Ecto neural progenitor cell (in vitro differentiated cells): Measurements from ENCODE around the gene SCUBE1.

Experiments
- DNase-seq: peaks from one replicate; pipeline ENCODE4 v3.0.0-alpha.2; 2018; ENCODE audit warnings: low spot score

SCUBE1 gene

DNA sequence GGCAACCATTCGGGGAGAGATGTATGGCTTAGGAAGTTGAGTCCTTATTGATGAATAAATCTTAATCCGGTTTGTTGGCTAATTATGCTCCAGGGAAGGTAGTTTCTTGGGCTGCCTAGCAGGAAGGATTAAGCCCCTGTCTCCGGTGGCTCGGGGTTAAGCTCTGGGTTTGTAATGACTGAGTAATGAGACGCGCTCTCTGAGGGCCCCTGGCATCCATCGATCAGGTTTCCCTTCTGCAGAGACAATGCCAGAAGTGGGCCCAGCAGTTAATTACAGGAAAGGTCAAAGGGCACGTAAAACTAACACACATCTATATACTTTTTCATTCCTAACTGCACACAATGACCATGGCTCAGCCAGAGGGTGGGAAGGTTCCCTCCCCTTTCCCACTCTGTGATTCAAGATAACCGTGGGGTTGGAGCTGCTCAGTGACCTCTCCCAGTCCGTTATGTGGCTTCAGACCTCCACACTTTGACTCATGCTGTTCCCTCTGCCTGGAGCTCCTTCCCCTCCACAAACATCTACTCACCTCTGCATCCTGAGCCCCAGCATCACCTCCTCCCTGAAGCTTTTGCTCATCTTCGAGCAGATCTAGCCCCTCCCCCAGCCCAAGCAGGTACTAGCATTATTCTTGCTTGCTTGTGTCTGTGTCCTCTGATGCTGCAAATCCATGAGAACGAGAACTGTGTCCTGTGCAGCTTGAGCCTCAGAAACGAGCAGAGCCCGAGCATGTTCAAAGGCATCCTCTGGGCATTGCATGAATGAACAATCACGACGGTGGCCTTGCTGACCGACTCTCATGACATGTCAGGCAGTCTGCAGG is 16.6 kb downstream of the SCUBE1 start:
- peak; percentile 76 for DNase-seq

- no peak for DNase-seq
Measured at GRCh38 chr22:43325176-43325575, 18.0 kb downstream of the SCUBE1 start.

- DNase-seq: no peak
Measured at GRCh38 chr22:43320943-43321900, 21.9 kb downstream of the SCUBE1 start.

GRCh38 chr22:43319661-43320486 is 23.3 kb downstream of the SCUBE1 start:
- no peak for DNase-seq

GRCh38 chr22:43317239-43317638 is 25.9 kb downstream of the SCUBE1 start:
- DNase-seq: no peak

DNA sequence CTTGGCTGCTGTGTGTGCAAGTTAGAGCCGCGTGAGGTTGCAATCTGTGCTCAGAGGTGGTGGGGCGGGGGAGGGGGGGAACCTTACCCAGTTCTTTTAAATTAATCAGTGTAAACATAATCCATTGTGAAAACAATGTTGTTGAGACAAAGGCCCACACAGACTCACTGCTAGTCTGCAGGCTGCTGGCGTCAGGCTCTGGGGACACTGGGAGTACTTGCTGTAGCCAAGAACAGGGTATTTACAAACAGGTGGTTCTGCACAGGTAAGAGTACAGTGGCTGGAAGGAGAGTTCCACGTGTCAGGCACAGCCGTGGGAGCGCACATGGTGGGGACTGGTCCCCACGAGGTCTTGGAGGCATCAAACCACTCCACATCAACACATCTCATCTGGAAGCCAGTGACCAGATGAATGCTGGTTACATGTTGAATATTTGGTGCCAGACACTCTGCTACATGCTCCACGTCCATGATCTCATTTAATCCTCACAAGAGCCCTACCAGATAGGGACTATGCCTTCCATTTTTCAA is 27.4 kb downstream of the SCUBE1 start:
- DNase-seq: no peak

- DNase-seq: no peak
Measured at GRCh38 chr22:43314611-43315010, 28.6 kb downstream of the SCUBE1 start.

DNA sequence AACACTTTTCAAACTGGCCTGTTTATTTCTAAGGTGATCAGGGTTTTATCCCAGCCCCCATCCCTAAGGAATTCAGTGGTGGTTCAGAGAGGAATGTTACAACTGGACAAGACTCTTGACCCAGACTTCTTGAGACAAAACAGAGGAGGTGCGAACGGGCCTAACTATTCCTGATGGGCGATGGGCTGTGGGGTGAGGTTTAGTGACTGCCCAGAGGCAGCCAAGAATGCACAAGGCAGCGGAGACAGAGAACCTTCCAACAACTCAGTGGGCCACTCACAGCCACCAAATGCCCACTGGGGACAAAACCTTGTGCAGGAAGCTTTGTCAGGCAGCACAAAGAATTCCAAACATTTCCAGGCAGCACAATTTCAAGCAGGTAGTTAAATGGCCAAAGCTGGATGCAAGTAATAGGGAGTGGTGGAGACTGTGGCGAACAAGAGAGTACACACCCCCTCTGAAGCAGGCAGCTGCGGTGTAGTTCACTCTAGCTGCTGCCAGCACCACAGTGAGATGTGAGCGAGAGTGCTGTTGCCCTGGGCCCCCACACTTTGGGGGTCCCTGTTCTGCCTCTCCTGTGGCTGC is 29.2 kb downstream of the SCUBE1 start:
- no peak for DNase-seq

- no peak for DNase-seq
Measured at GRCh38 chr22:43313244-43313889, 29.8 kb downstream of the SCUBE1 start.

DNA sequence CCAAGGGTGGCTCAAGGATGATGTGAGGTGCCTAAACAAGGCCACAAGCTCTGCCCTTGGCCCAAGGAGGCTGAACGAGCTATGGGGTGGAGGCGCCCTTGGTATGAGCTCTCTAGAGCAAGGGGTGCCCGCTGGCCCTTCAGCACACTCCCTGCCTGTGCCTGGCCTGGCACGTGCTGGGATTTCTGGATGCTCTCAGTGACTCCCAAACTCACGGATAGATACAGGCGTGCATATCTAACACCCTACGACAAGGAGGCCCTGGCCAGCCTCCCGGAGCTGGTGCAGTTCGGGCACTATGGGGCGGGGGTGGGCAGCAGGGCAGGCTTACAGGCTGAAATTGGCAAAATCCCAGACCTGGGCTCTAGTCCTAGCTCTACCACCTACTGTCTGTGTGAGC is 30.6 kb downstream of the SCUBE1 start:
- DNase-seq: no peak

DNA sequence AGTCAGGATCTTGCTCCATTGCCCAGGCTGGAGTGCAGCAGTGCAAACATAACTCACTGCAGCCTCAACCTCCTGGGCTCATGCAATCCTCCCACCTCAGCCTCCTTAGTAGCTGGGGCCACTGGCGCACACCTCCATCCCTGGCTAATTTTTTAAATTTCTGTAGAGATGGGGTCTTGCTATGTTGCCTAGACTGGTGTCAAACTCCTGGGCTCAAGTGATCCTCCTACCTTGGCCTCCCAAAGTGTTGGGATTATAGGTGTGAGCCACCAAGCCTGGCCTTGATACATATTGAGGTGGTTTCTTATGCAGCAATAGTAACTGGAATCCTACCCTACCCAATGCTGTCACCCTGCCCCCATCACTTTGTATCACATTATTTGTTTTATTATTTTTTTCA is 32.4 kb downstream of the SCUBE1 start:
- DNase-seq: no peak

DNA sequence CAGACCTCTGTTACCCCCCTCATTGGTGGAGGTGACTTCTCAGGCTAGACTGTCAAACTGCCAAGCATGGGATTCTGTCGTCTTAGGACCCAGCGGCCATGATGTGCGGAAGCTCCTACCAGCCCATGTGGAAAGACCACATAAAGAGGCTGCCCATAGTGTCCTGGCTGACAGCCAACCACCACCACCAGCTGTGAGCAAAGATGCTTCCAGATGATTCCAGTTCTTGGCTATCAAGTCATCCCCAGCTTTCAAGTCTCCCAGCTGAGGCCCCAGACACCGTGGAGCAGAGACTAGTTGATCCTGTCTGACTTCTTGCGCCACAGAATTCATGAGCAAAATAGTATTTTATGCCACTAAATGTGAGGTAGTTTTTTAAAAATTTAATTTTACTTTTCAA is 32.9 kb downstream of the SCUBE1 start:
- no peak for DNase-seq

DNA sequence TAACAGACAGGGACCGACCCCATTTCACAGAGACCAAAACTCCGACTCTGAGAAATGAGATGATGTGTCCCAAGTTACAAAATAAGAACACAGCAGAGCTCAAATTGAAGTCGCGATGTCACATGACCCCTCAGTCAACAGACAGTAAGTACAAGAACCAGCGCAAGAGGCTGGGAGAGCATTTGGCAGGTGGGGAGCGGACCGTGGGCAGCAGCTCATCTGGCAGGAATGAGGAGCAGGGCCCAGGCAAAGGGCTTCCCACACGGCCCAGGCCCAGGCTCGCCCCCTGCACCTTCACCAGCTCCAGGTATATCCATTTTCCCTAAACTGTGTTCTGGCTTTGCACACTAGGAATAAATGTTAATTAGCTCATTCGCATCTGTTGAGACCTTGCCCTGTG is 34.3 kb downstream of the SCUBE1 start:
- DNase-seq: no peak

GRCh38 chr22:43308060-43308830 is 34.9 kb downstream of the SCUBE1 start:
- DNase-seq: no peak

DNA sequence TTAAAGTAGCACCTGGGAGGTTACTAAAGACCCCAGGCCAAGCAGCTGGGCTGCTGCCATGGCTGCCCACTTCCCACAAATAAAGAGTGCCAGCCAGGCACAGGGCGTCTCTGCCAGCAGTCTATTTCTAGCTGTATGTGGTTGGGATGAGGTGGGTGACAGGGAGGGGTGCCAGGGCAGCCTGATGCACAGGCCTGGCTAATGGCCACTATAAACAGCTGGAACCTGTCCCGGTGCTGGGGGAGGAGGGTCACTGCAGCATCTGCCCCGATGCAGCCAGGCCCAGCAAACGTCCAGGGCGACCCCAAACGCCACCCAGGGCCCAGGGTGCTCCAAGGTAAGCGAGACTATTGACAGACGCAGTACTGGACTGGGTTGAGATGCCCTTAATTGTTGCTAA is 37.4 kb downstream of the SCUBE1 start:
- no peak for DNase-seq

DNA sequence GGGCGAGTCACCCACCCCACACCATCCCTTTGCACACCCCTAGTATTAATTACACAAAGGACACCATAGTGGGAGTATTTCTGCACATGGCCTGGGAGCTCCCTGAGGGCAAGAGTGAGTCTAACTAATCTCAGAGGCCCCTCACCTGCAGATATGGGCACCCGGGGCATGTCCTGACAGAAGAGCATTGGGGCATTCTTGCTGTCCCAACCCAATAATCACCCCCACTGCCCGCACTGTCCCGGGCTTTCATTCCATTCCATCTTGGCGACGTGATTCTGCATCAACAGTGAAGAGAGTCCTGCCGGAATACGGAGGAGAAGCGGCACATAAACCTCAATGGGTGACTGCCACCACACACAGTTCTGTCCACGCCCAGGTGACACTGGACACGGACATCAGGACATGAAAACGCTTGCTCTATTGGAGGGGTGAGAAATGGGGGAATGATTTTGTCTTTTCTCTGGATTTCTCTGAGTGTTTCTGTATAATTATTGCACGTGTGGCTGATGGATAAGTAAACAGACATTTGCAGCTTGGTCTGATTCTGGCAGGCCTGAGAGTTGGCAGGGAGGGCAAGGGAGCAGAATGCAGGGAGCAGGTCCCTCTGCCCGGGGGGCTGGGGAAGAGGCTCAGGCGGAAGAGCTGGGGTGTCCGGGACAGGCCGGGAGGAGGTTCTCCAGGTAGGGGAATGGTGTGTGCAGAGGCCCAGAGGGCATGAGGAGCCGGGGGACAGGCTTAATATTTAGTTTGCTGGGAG is 38.2 kb downstream of the SCUBE1 start:
- DNase-seq: no peak

GRCh38 chr22:43303751-43304150 is 39.4 kb downstream of the SCUBE1 start:
- DNase-seq: no peak

- no peak for DNase-seq
Measured at GRCh38 chr22:43303166-43303565, 40.0 kb downstream of the SCUBE1 start.

GRCh38 chr22:43302531-43303041 is 40.6 kb downstream of the SCUBE1 start:
- no peak for DNase-seq
